ENCODE measurements around the gene HSPA12B.

The HSPA12B gene

DNA sequence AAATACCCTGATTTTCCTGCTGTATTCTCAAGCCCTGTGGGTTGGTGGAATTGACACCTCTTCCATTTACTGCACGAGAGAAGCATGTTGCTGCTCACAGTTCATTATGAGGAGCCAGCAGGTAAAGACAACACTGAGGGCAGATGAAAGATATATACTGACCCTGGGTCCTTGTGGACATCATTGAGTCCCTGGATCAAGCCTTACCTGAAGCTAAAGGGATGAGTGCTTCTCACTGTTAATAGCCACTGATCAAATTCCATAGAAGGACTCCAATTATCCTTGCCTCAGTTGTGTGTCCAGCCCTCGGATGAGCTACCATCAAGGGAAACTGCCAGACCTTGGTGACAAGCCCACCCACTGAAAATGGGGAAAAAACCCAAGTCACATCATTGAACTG is 12.4 kb upstream of the HSPA12B start:
- no peak overlapping the region for H3K4me3 ChIP-seq (ENCODE audit: low read depth, low read length)
- no peaks in the 10 kb centered on the region for H3K4me1 ChIP-seq (ENCODE audit: control insufficient read depth, insufficient read depth, low read length)
- H3K9ac ChIP-seq (ENCODE audit: low read depth, low read length): no peak overlapping the region
- H3K27ac ChIP-seq (ENCODE audit: low read depth, low read length): no peak overlapping the region
- no peaks in the 10 kb centered on the region for H3K36me3 ChIP-seq (ENCODE audit: control insufficient read depth, insufficient read depth, low read length)
- H3K9me3 ChIP-seq (ENCODE audit: control insufficient read depth, insufficient read depth, low read length): no peaks in the 10 kb centered on the region
- no peaks in the 10 kb centered on the region for H3K27me3 ChIP-seq (ENCODE audit: control insufficient read depth, insufficient read depth, low read length)

DNA sequence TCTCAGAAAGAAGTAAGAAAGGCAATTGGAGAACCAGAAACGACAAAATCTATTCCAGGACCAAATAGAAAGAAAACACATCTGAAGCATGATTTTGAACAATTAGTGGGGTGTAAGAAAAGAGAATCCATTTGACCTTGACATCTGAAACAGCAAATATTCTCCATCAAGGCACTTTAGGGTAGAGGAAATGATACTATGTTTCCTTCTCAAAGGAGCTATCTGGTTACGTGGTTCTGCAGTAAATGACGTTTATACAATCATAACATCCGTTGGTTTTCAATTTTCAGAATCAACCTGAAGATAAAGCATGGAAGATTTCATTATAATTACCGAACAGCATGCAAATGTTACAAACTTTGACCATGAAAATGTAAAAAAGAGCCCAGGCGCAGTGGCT is 11.9 kb upstream of the HSPA12B start:
- H3K4me1 ChIP-seq (ENCODE audit: control insufficient read depth, insufficient read depth, low read length): no peaks in the 10 kb centered on the region
- no peaks in the 10 kb centered on the region for H3K9me3 ChIP-seq (ENCODE audit: control insufficient read depth, insufficient read depth, low read length)
- no peaks in the 10 kb centered on the region for H3K36me3 ChIP-seq (ENCODE audit: control insufficient read depth, insufficient read depth, low read length)
- H3K9ac ChIP-seq (ENCODE audit: low read depth, low read length): no peak overlapping the region
- no peak overlapping the region for H3K27ac ChIP-seq (ENCODE audit: low read depth, low read length)
- H3K4me3 ChIP-seq (ENCODE audit: low read depth, low read length): no peak overlapping the region
- no peaks in the 10 kb centered on the region for H3K27me3 ChIP-seq (ENCODE audit: control insufficient read depth, insufficient read depth, low read length)

DNA sequence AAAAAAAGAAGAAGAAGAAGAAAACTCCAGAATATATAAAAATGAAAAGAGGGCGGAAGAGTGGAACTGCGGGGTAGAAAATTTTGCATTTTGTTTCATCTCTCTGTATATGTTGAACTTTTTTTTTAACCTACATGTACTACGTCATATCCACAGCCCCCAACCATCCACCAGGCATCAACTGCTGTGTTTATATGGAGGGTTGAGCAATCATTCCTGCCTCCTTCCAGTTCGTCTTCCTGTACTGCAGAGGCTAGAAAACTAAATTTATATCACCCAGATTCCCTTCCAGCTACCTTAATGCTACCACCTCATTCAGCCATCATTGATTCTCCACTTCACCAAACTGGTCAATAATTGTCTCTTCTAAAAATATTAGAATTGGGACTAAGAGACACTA is 10.6 kb upstream of the HSPA12B start:
- Histone ChIP-seq H3K9me3 (ENCODE audit: control insufficient read depth, insufficient read depth, low read length) (no peaks in the 10 kb centered on the region), H3K27ac (ENCODE audit: low read depth, low read length) (no peak overlapping the region), H3K36me3 (ENCODE audit: control insufficient read depth, insufficient read depth, low read length) (no peaks in the 10 kb centered on the region), H3K4me1 (ENCODE audit: control insufficient read depth, insufficient read depth, low read length) (no peaks in the 10 kb centered on the region), H3K27me3 (ENCODE audit: control insufficient read depth, insufficient read depth, low read length) (no peaks in the 10 kb centered on the region), H3K4me3 (ENCODE audit: low read depth, low read length) (no peak overlapping the region), H3K9ac (ENCODE audit: low read depth, low read length) (no peak overlapping the region)

DNA sequence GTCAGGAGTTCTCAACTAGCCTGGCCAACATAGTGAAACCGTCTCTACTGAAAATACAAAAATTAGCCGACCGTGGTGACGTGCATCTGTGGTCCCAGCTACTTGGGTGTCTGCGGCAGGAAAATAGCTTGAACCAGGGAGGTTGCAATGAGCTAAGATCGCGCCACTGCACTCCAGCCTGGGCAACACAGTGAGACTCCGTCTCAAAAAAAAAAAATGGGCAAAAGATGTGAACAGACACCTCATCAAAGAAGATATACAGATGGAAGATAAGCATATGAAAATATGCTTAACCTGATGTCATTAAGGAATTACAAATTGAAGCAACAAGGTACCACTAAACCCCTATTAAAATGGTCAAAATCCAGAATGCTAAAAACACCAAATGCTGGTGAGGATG is 9.2 kb upstream of the HSPA12B start:
- no peaks in the 10 kb centered on the region for H3K9me3 ChIP-seq (ENCODE audit: control insufficient read depth, insufficient read depth, low read length)
- no peak overlapping the region for H3K9ac ChIP-seq (ENCODE audit: low read depth, low read length)
- H3K27ac ChIP-seq (ENCODE audit: low read depth, low read length): no peak overlapping the region
- H3K4me1 ChIP-seq (ENCODE audit: control insufficient read depth, insufficient read depth, low read length): no peaks in the 10 kb centered on the region
- no peaks in the 10 kb centered on the region for H3K36me3 ChIP-seq (ENCODE audit: control insufficient read depth, insufficient read depth, low read length)
- no peak overlapping the region for H3K4me3 ChIP-seq (ENCODE audit: low read depth, low read length)
- H3K27me3 ChIP-seq (ENCODE audit: control insufficient read depth, insufficient read depth, low read length): peaks cover 13% of the 10 kb centered on the region; the same call in 1 of the 2 replicates

DNA sequence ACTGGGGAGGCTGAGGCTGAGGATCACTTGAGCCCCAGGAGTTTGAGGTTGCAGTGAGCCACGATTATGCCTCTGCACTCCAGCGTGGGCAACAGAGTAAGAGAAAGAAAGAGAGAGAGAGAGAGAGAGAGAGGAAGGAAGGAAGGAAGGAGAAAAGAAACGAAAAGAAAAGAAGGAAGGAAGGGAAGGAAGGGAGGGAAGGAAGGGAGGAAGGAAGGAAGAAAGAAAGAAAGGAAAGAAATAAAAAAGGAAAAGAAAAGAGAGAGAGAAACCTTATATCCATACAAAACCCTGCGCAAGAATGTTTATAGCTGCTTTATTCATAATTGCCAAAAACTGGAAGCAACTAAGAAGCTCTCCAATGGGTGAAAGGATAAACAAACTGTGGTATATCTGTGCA is 8.1 kb upstream of the HSPA12B start:
- H3K27me3 ChIP-seq (ENCODE audit: control insufficient read depth, insufficient read depth, low read length): peaks cover 14% of the 10 kb centered on the region; the same call in 1 of the 2 replicates
- H3K4me1 ChIP-seq (ENCODE audit: control insufficient read depth, insufficient read depth, low read length): no peaks in the 10 kb centered on the region
- no peak overlapping the region for H3K4me3 ChIP-seq (ENCODE audit: low read depth, low read length)
- no peak overlapping the region for H3K9ac ChIP-seq (ENCODE audit: low read depth, low read length)
- no peaks in the 10 kb centered on the region for H3K36me3 ChIP-seq (ENCODE audit: control insufficient read depth, insufficient read depth, low read length)
- no peaks in the 10 kb centered on the region for H3K9me3 ChIP-seq (ENCODE audit: control insufficient read depth, insufficient read depth, low read length)
- no peak overlapping the region for H3K27ac ChIP-seq (ENCODE audit: low read depth, low read length)

DNA sequence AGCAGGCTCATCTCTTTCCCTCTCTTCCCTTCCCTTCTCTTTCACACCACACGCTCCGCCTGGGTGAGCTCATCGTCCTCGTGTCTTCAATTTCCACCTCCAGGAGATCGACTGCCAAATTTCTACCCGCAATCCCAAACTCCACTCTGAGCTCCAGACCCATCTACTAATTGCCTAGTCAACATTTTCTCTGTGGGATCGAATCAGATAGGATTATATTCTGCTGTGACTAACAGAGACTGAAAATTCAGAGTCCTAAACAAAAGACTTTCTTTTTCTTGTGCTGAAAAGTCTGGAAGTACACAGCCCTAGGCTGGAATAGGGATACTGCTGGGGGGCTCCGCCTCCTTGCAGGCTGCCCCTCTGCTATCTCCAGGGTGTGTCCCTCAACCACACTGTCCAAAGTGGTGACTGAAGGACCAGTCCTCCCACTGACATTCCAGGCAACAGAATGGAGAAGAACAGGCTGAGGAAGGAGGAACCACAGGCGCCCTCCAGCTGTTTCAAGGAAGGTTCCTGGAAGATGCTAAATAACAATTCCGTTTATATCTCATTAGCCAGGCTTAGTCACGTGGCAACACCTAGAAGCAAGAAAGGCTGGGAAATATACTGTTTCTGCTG is 5.0 kb upstream of the HSPA12B start:
- Histone ChIP-seq H3K27ac (ENCODE audit: low read depth, low read length) (no peak overlapping the region), H3K4me1 (ENCODE audit: control insufficient read depth, insufficient read depth, low read length) (no peaks in the 10 kb centered on the region; the same call in 1 of the 2 replicates), H3K9me3 (ENCODE audit: control insufficient read depth, insufficient read depth, low read length) (no peaks in the 10 kb centered on the region), H3K27me3 (ENCODE audit: control insufficient read depth, insufficient read depth, low read length) (peaks cover 29% of the 10 kb centered on the region), H3K9ac (ENCODE audit: low read depth, low read length) (no peak overlapping the region), H3K4me3 (ENCODE audit: low read depth, low read length) (no peak overlapping the region), H3K36me3 (ENCODE audit: control insufficient read depth, insufficient read depth, low read length) (no peaks in the 10 kb centered on the region)

DNA sequence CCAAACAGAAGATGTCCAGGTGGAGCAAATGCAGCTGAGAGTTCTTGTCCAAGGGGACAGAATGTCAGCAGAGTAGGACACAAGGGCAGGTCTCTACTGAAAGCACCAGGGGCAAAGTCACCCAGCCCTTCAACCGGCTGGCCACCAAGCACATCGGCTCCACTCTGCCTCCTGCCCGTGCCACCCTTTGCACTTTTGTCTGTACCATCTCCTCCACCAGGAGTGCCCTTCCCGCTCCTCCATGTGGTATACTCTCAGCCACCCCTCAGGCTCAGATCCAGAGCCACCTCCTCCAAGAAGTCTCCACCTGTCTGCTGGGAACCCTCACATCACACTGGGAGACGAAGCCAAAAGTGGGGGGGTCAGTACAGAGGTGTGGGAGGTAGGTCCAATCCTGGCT is 4.1 kb upstream of the HSPA12B start:
- Histone ChIP-seq H3K4me3 (ENCODE audit: low read depth, low read length) (no peak overlapping the region), H3K27ac (ENCODE audit: low read depth, low read length) (no peak overlapping the region), H3K9me3 (ENCODE audit: control insufficient read depth, insufficient read depth, low read length) (no peaks in the 10 kb centered on the region), H3K4me1 (ENCODE audit: control insufficient read depth, insufficient read depth, low read length) (no peaks in the 10 kb centered on the region; the same call in 1 of the 2 replicates), H3K36me3 (ENCODE audit: control insufficient read depth, insufficient read depth, low read length) (no peaks in the 10 kb centered on the region), H3K27me3 (ENCODE audit: control insufficient read depth, insufficient read depth, low read length) (peaks cover 37% of the 10 kb centered on the region), H3K9ac (ENCODE audit: low read depth, low read length) (no peak overlapping the region)

DNA sequence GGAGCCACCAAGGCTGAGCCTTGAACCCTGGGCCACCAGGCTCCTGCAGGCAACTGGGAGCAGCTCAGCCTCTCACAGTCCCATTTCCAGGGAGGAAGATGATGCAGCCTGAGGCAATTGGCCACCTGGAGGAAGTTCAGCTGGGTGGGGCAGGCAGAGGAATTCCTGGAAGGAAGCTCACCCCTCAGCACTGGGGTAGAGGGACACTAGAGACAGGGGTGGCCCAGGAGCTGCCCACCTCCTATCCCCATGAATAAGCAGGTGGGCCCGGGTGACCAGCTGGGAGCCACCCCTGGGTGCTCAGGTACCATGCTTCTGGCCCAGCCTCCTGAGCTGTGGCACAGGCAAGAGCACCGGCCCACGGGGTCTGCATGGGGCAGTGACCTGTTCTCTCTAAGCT is 3.6 kb upstream of the HSPA12B start:
- Histone ChIP-seq H3K36me3 (ENCODE audit: control insufficient read depth, insufficient read depth, low read length) (no peaks in the 10 kb centered on the region), H3K9me3 (ENCODE audit: control insufficient read depth, insufficient read depth, low read length) (no peaks in the 10 kb centered on the region), H3K4me3 (ENCODE audit: low read depth, low read length) (no peak overlapping the region), H3K27ac (ENCODE audit: low read depth, low read length) (no peak overlapping the region), H3K27me3 (ENCODE audit: control insufficient read depth, insufficient read depth, low read length) (peaks cover 42% of the 10 kb centered on the region), H3K9ac (ENCODE audit: low read depth, low read length) (no peak overlapping the region), H3K4me1 (ENCODE audit: control insufficient read depth, insufficient read depth, low read length) (no peaks in the 10 kb centered on the region; the same call in 1 of the 2 replicates)

DNA sequence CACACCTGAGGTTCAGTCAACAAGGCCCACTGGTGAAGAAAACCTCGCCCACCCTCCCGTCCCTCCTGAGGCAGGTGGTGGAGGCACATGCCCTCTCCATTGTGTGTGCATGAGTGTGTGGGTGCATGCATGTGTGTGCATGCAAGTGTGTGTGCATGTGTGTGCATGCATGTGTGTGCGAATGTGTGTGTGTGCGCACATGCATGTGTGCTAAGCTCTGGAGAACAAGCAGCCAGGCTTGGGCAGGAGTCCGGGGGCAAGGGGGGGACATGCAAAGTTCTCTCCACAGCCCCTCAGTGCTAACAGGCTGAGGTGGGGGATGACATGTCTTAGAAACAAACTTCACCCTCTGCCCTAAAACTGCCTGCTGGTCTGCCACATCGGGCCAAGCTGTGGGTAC is 3.1 kb upstream of the HSPA12B start:
- H3K4me3 ChIP-seq (ENCODE audit: low read depth, low read length): no peak overlapping the region
- H3K27me3 ChIP-seq (ENCODE audit: control insufficient read depth, insufficient read depth, low read length): peaks cover 42% of the 10 kb centered on the region
- H3K9me3 ChIP-seq (ENCODE audit: control insufficient read depth, insufficient read depth, low read length): no peaks in the 10 kb centered on the region
- no peak overlapping the region for H3K27ac ChIP-seq (ENCODE audit: low read depth, low read length)
- H3K36me3 ChIP-seq (ENCODE audit: control insufficient read depth, insufficient read depth, low read length): no peaks in the 10 kb centered on the region
- H3K9ac ChIP-seq (ENCODE audit: low read depth, low read length): no peak overlapping the region
- H3K4me1 ChIP-seq (ENCODE audit: control insufficient read depth, insufficient read depth, low read length): no peaks in the 10 kb centered on the region; the same call in 1 of the 2 replicates

DNA sequence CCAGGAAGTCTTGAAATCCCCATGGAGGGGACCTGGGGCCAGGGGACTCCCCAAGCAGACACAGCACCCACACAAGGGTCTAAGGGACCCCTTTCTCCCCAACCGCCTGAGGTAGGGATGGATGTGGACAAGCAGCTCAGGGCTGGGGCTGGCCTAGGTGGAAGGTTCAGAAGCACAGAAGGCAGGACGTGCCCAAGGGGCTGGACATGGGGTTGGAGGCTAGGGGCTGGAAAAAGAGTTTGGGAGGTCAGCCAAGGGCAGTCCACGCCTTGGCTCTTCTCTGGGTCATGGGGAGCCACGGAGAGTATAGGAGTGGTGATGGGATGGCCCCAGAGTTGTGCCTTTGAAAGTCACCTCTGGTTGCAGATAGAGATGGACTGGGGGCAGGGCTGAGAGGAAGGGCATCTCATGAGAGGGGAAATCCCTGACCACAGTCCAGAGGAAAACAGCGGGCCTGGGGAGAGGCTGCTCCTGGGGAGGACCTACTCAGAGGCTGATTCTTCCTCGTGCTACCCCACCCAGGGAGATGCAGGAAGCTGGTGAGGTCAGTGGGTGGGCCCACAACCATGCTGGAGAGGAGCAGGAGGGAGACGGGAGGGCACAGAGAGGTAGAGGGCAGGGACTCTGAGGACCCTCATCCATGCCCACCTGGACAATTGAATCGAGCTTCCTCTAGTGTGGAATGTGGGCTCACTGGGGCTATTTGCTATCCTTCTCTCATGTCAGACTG is 2.5 kb upstream of the HSPA12B start:
- Histone ChIP-seq H3K9me3 (ENCODE audit: control insufficient read depth, insufficient read depth, low read length) (no peaks in the 10 kb centered on the region), H3K4me3 (ENCODE audit: low read depth, low read length) (no peak overlapping the region), H3K27me3 (ENCODE audit: control insufficient read depth, insufficient read depth, low read length) (peaks cover 42% of the 10 kb centered on the region), H3K27ac (ENCODE audit: low read depth, low read length) (no peak overlapping the region), H3K36me3 (ENCODE audit: control insufficient read depth, insufficient read depth, low read length) (no peaks in the 10 kb centered on the region), H3K9ac (ENCODE audit: low read depth, low read length) (no peak overlapping the region), H3K4me1 (ENCODE audit: control insufficient read depth, insufficient read depth, low read length) (no peaks in the 10 kb centered on the region; the same call in 1 of the 2 replicates)

DNA sequence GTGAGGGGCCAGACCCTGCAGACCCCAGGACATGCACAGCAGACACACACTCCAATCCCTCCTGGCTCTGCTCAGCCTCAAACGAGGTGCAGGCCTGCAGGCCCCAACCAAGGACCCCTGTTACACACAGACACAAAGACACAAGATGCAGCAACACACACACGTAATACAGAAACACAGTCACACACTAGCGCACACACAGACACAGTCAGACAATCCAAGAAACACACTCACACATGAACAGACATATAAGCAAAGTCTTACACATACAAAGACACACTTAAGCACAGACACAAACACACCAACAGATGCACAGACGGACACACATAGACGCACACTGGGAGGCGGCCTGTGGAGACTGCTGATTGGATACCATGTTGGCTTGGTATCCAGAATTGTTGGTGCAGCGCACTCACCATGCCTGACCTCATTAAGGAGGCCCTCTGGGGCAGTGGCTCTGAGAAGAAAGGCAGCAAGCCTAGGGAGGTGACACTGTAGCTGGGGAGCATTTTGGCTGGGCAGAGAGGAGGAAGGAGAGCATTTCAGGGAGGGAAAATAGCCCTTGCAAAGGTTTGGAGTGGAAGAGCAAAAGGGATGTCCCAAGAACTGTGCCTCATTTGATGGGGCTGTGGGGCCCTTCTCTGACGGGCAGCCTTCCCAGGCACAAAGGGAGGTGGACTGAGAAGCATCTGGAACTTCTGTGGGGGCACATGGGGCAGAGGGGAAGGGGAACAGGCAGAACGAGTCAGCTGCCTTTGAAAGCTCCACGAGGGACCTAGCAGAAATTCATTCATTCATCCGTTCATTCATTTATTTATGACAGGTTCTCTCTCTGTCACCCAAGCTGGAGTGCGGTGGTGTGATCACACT is 1.4 kb upstream of the HSPA12B start:
- peaks cover 42% of the 10 kb centered on the region for H3K27me3 ChIP-seq (ENCODE audit: control insufficient read depth, insufficient read depth, low read length)
- H3K4me3 ChIP-seq (ENCODE audit: low read depth, low read length): no peak overlapping the region
- no peaks in the 10 kb centered on the region; the same call in 1 of the 2 replicates for H3K4me1 ChIP-seq (ENCODE audit: control insufficient read depth, insufficient read depth, low read length)
- H3K36me3 ChIP-seq (ENCODE audit: control insufficient read depth, insufficient read depth, low read length): no peaks in the 10 kb centered on the region
- no peaks in the 10 kb centered on the region for H3K9me3 ChIP-seq (ENCODE audit: control insufficient read depth, insufficient read depth, low read length)
- H3K9ac ChIP-seq (ENCODE audit: low read depth, low read length): no peak overlapping the region
- no peak overlapping the region for H3K27ac ChIP-seq (ENCODE audit: low read depth, low read length)

Measured in HUES48 (cell line).